GM10266 (cell line): ENCODE data around the gene PLCG1.

Experiments
- DNase-seq: peaks from one replicate; pipeline ENCODE4 v3.0.0; 2012; ENCODE audit errors: extremely low spot score
- TF ChIP-seq, protein P1 (sequence below): IDR thresholded peaks from 2 replicates; pipeline ENCODE4 v1.5.1; 2012; ENCODE audit warnings: mild to moderate bottlenecking, low read depth; ENCODE audit not compliant: control insufficient read depth, insufficient read depth; ENCODE audit errors: missing control alignments

PLCG1 gene

DNA sequence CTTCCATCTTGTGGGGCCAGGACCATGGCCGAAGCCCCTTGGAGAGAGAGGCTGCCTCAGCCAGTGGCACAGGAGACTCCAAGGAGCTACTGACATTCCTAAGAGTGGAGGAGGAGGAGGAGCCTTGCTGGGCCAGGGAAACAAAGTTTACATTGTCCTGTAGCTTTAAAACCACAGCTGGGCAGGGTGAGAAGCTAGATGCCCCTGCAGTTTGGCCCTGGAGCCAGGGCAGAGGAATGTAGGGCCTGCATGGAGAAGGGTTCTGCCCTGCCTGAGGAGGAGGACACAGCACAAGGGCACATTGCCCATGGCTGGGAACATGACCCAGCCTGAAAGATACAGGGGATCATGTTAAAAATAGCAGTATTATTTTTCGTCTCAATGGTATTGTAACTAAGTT lies 37.4 kb downstream of the PLCG1 start:
- DNase-seq: no peak
- TF ChIP-seq, protein P1, sequence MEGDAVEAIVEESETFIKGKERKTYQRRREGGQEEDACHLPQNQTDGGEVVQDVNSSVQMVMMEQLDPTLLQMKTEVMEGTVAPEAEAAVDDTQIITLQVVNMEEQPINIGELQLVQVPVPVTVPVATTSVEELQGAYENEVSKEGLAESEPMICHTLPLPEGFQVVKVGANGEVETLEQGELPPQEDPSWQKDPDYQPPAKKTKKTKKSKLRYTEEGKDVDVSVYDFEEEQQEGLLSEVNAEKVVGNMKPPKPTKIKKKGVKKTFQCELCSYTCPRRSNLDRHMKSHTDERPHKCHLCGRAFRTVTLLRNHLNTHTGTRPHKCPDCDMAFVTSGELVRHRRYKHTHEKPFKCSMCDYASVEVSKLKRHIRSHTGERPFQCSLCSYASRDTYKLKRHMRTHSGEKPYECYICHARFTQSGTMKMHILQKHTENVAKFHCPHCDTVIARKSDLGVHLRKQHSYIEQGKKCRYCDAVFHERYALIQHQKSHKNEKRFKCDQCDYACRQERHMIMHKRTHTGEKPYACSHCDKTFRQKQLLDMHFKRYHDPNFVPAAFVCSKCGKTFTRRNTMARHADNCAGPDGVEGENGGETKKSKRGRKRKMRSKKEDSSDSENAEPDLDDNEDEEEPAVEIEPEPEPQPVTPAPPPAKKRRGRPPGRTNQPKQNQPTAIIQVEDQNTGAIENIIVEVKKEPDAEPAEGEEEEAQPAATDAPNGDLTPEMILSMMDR: no peak

GRCh38 chr20:41175201-41175651 lies 37.9 kb downstream of the PLCG1 start:
- DNase-seq: no peak
- TF ChIP-seq, protein P1: no peak

DNA sequence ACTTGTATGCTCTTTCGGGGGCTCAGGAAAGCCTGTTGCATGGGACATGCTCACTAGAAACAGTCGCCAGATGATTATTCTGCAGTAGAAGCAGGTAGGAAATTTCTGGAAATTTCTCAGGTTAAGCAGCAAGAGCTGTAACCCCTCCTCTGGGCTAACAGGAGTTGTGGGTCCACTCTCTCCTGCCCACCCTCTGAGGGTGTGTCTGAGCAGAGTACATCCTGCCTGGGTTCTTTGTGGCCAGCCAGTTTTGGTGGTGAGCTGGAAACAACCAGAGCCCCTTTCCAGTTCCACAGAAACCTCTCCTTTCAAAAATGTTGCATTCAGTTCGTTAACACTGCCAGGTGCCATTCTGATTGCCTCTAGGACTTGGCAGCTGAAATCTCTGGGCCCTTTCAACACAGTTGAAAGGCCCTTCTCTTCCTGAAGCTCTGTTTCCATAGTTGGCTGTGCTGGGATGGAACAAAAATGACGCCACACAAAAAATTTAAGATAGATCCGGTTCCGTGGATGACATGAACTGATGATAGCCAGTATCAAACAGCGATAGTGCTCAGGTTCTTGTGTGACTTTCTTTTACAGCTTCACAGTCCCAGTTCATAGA lies 38.5 kb downstream of the PLCG1 start:
- TF ChIP-seq, protein P1: no peak
- DNase-seq: no peak

- no peak for DNase-seq
- TF ChIP-seq, protein P1: no peak
These were observed 39.6 kb downstream of the PLCG1 start for GRCh38 chr20:41176711-41177552.

- DNase-seq: no peak
- TF ChIP-seq, protein P1: no peak
These were observed 40.3 kb downstream of the PLCG1 start for GRCh38 chr20:41177636-41178035.

DNA sequence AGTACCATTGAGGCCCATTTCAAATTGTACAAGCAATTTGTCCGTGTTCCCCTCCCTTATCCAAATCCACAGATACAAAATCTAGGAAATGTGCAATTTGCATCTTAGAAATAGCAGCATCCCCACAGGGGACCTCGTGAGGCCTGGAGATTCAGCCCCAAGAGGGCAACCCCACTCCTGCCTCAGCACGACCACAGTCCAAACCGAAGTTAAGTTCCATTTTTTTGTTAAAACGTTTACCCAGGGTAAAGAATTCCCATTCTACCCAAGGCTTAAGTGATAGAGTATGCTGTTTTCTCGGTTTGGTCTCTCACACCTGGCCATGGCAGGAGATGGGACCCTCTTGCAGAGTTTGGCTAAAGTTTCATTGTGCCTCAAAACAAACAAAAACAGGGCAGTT lies 41.2 kb downstream of the PLCG1 start:
- no peak for DNase-seq
- TF ChIP-seq, protein P1: no peak

- TF ChIP-seq, protein P1: no peak
- DNase-seq: no peak
These were observed 41.6 kb downstream of the PLCG1 start for GRCh38 chr20:41178904-41179432.
